H9 (cell line): ENCODE measurements around the gene SCLY. TPM values are rescaled to one million over a fixed set of nuclear protein-coding genes. Genes with fewer than 3 reads are reported as not detected.
A peak's percentile ranks its signal among the peaks of the same experiment; 100 is the strongest.
"Not testable (repeated sequence)": the region's sequence is repeated elsewhere in the genome, so short reads cannot be mapped to it uniquely, and the experiment has no call there.

ENCODE experiments used
- DNase-seq: peaks from one replicate; pipeline ENCODE4 v3.0.0-alpha.2; 2017
- H2AFZ ChIP-seq: one replicate; pipeline ENCODE4 v1.6.1; 2013; ENCODE audit warnings: mild to moderate bottlenecking, low read length, control low read depth, moderate library complexity
- H2AK5ac ChIP-seq: 2 replicates; pipeline ENCODE4 v1.6.1; 2013; ENCODE audit warnings: low read length, control low read depth, mixed read lengths; ENCODE audit not compliant: insufficient read length
- H2BK120ac ChIP-seq: one replicate; pipeline ENCODE4 v1.6.1; 2013; ENCODE audit warnings: low read depth, mild to moderate bottlenecking, low read length, control low read depth, inconsistent platforms; ENCODE audit not compliant: poor library complexity, severe bottlenecking
- H2BK12ac ChIP-seq: 2 replicates; pipeline ENCODE4 v1.6.1; 2013; ENCODE audit warnings: low read length, control low read depth, mixed read lengths, low read depth; ENCODE audit not compliant: insufficient read length
- H2BK15ac ChIP-seq: 2 replicates; pipeline ENCODE4 v1.6.1; 2013; ENCODE audit warnings: low read depth, low read length, control low read depth
- H2BK20ac ChIP-seq: one replicate; pipeline ENCODE4 v1.6.1; 2013; ENCODE audit warnings: low read depth, mild to moderate bottlenecking, low read length, control low read depth, inconsistent platforms; ENCODE audit not compliant: poor library complexity, severe bottlenecking
- H2BK5ac ChIP-seq: 2 replicates; pipeline ENCODE4 v1.6.1; 2013; ENCODE audit warnings: low read length, control low read depth, mixed read lengths; ENCODE audit not compliant: insufficient read length
- H3K14ac ChIP-seq: 2 replicates; pipeline ENCODE4 v1.6.1; 2013; ENCODE audit warnings: low read length, control low read depth; ENCODE audit not compliant: insufficient read depth
- H3K18ac ChIP-seq: 2 replicates; pipeline ENCODE4 v1.6.1; 2013; ENCODE audit warnings: low read depth, mild to moderate bottlenecking, mixed read lengths, low read length, control low read depth; ENCODE audit not compliant: insufficient read length
- H3K23ac ChIP-seq: 2 replicates; pipeline ENCODE4 v1.6.1; 2013; ENCODE audit warnings: low read length, control low read depth, mixed read lengths, low read depth; ENCODE audit not compliant: insufficient read length
- H3K23me2 ChIP-seq: 2 replicates; pipeline ENCODE4 v1.6.1; 2013; ENCODE audit warnings: low read depth, mild to moderate bottlenecking, mixed read lengths, low read length, control low read depth; ENCODE audit not compliant: insufficient read length, poor library complexity, severe bottlenecking
- H3K27ac ChIP-seq: 2 replicates; pipeline ENCODE4 v1.5.1; 2013; ENCODE audit warnings: low read length, control low read depth, mixed read lengths, low read depth; ENCODE audit not compliant: insufficient read length
- H3K27me3 ChIP-seq: 2 replicates; pipeline ENCODE4 v1.6.1; 2013; ENCODE audit warnings: low read length, control low read depth, inconsistent platforms; ENCODE audit not compliant: insufficient read depth
- H3K4ac ChIP-seq: 2 replicates; pipeline ENCODE4 v1.6.1; 2013; ENCODE audit warnings: low read depth, mild to moderate bottlenecking, control low read depth, inconsistent platforms, low read length, moderate library complexity
- H3K4me1 ChIP-seq: 2 replicates; pipeline ENCODE4 v1.6.1; 2013; ENCODE audit warnings: low read length, control low read depth, inconsistent platforms; ENCODE audit not compliant: insufficient read depth
- H3K4me2 ChIP-seq: 2 replicates; pipeline ENCODE4 v1.6.1; 2013; ENCODE audit warnings: low read length, control low read depth, mixed read lengths; ENCODE audit not compliant: insufficient read length, insufficient read depth
- H3K56ac ChIP-seq: 2 replicates; pipeline ENCODE4 v1.6.1; 2013; ENCODE audit warnings: low read depth, mild to moderate bottlenecking, mixed read lengths, low read length, control low read depth; ENCODE audit not compliant: insufficient read length
- H3K79me1 ChIP-seq: 2 replicates; pipeline ENCODE4 v1.6.1; 2013; ENCODE audit warnings: low read depth, mild to moderate bottlenecking, moderate library complexity, low read length, control low read depth, inconsistent platforms; ENCODE audit not compliant: insufficient read depth, poor library complexity, severe bottlenecking
- H3K79me2 ChIP-seq: 2 replicates; pipeline ENCODE4 v1.6.1; 2013; ENCODE audit warnings: low read length, control low read depth, inconsistent platforms; ENCODE audit not compliant: insufficient read depth
- H3K9ac ChIP-seq: 2 replicates; pipeline ENCODE4 v1.6.1; 2013; ENCODE audit warnings: low read length, control low read depth, mixed read lengths; ENCODE audit not compliant: insufficient read length; ENCODE audit errors: extremely low read depth
- H3K9me3 ChIP-seq: one replicate; pipeline ENCODE4 v1.6.1; 2013; ENCODE audit warnings: low read depth, low read length, inconsistent platforms; ENCODE audit not compliant: control insufficient read depth
- H3T11ph ChIP-seq: one replicate; pipeline ENCODE4 v1.6.1; 2013; ENCODE audit warnings: mild to moderate bottlenecking, low read length, control low read depth, inconsistent platforms
- H4K20me1 ChIP-seq: one replicate; pipeline ENCODE4 v1.6.1; 2013; ENCODE audit not compliant: control insufficient read depth, insufficient read length, insufficient read depth
- H4K5ac ChIP-seq: 2 replicates; pipeline ENCODE4 v1.6.1; 2013; ENCODE audit warnings: low read depth, mild to moderate bottlenecking, mixed read lengths, low read length, control low read depth; ENCODE audit not compliant: insufficient read length
- H4K8ac ChIP-seq: replicated peaks from 2 replicates; pipeline ENCODE4 v1.6.1; 2013; ENCODE audit warnings: low read length, control low read depth, mixed read lengths, low read depth; ENCODE audit not compliant: insufficient read length
- H4K91ac ChIP-seq: 2 replicates; pipeline ENCODE4 v1.6.1; 2013; ENCODE audit warnings: low read depth, mild to moderate bottlenecking, moderate library complexity, mixed read lengths, low read length, control low read depth; ENCODE audit not compliant: insufficient read length
- H3K27ac Mint-ChIP-seq, 3 experiments: 2 replicates in 2 of 3; 3 replicates in 1 of 3; pipeline ENCODE4 v1.8.0; 2020 to 2021; ENCODE audit warnings: mixed read lengths in 3 of 3, mild to moderate bottlenecking in 1 of 3, moderate library complexity in 1 of 3
- H3K27me3 Mint-ChIP-seq: 2 replicates; pipeline ENCODE4 v1.8.0; 2021; ENCODE audit warnings: low read depth, mild to moderate bottlenecking, moderate library complexity, mixed read lengths
- H3K36me3 Mint-ChIP-seq, 3 experiments: 2 replicates in 2 of 3; 3 replicates in 1 of 3; pipeline ENCODE4 v1.8.0; 2020 to 2021; ENCODE audit warnings: low read depth in 3 of 3, mixed read lengths in 3 of 3; ENCODE audit not compliant: insufficient read depth in 1 of 3
- H3K4me1 Mint-ChIP-seq, 2 experiments: 2 replicates each; pipeline ENCODE4 v1.8.0; 2020; ENCODE audit warnings: mixed read lengths in 2 of 2
- H3K4me3 Mint-ChIP-seq, 2 experiments: 2 replicates in 1 of 2; 3 replicates in 1 of 2; pipeline ENCODE4 v1.8.0; 2020 to 2021; ENCODE audit warnings: mild to moderate bottlenecking in 2 of 2, mixed read lengths in 2 of 2, moderate library complexity in 1 of 2
- H3K9me3 Mint-ChIP-seq, 2 experiments: 2 replicates in 1 of 2; 3 replicates in 1 of 2; pipeline ENCODE4 v1.8.0; 2020; ENCODE audit warnings: mild to moderate bottlenecking in 2 of 2, mixed read lengths in 2 of 2, moderate library complexity in 1 of 2
- WGBS: extraction: QIAGEN DNeasy Blood & Tissue Kit; methylation state at CpG from one replicate; pipeline ENCODE4 v1.1.7; 2013; ENCODE audit warnings: missing lambda C conversion rate, low lambda C conversion rate, mixed read lengths; ENCODE audit not compliant: insufficient read length; ENCODE audit errors: extremely low coverage; 5-methylcytosine and 5-hydroxymethylcytosine counted together
- total RNA-seq: library from RNA; stranded (reverse); gene quantifications from 2 replicates; pipeline ENCODE4 v1.2.1, GENCODE V29; 2021
- TF ChIP-seq, protein P1 (sequence below): fragments of 200-600 bp; sonication (generic); conservative IDR thresholded peaks from 3 replicates; pipeline ENCODE4 v1.8.0; 2021; ENCODE audit warnings: antibody characterized with exemption, mild to moderate bottlenecking

The SCLY gene
- total RNA-seq, 1 experiment from 2014 or later: 55.3 TPM

DNA sequence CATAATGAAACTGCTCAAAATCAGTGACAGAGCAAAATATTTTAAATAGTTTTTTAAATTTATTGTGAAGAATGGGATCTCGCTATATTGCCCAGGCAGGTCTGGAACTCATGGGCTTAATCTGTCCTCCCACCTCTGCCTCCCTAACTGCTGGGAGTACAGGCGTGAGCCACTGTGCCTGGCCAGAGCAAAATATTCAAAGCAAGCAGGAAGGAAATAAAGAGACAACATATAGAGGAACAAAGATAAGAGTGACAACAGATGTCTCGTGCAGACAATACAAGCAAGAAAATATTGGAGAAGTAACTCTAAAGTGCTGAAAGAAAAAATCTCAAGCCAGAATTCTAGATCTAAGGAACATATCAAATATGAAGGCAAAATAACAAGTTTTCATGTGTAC lies 5.0 kb upstream of the SCLY start:
- Histone ChIP-seq H3K56ac (no peak overlapping the region), H4K91ac (no peak overlapping the region), H3K79me1 (no peaks in the 10 kb centered on the region), H3T11ph (no peak overlapping the region), H2BK20ac (no peak overlapping the region), H3K14ac (no peak overlapping the region), H3K27me3 (no peaks in the 10 kb centered on the region), H2BK12ac (no peak overlapping the region), H4K5ac (no peak overlapping the region), H3K27ac (no peak overlapping the region), H4K8ac (no peak overlapping the region), H2AFZ (no peak overlapping the region), H2BK120ac (no peak overlapping the region), H4K20me1 (no peaks in the 10 kb centered on the region), H3K23me2 (peaks cover 3% of the 10 kb centered on the region), H3K4ac (no peak overlapping the region), H2AK5ac (no peak overlapping the region), H2BK15ac (no peak overlapping the region), H3K4me2 (no peak overlapping the region), H2BK5ac (no peak overlapping the region), H3K79me2 (no peaks in the 10 kb centered on the region), H3K9ac (no peak overlapping the region), H3K4me1 (no peaks in the 10 kb centered on the region), H3K9me3 (no peaks in the 10 kb centered on the region), H3K23ac (no peak overlapping the region), H3K18ac (no peak overlapping the region)
- H3K9me3 Mint-ChIP-seq: peaks cover 2 to 3% of the 10 kb centered on the region in 2 experiments; a peak in 3 of 5 replicates
- H3K36me3 Mint-ChIP-seq: peaks cover 0 to 4% (median 2%) of the 10 kb centered on the region in 3 experiments; a peak in 4 of 7 replicates
- peaks cover 9% of the 10 kb centered on the region for H3K27me3 Mint-ChIP-seq
- H3K27ac Mint-ChIP-seq: no peak overlapping the region
- DNase-seq: no peak
- no CpG with 5 or more reads among the region's 3 CpGs for WGBS
- TF ChIP-seq, protein P1, sequence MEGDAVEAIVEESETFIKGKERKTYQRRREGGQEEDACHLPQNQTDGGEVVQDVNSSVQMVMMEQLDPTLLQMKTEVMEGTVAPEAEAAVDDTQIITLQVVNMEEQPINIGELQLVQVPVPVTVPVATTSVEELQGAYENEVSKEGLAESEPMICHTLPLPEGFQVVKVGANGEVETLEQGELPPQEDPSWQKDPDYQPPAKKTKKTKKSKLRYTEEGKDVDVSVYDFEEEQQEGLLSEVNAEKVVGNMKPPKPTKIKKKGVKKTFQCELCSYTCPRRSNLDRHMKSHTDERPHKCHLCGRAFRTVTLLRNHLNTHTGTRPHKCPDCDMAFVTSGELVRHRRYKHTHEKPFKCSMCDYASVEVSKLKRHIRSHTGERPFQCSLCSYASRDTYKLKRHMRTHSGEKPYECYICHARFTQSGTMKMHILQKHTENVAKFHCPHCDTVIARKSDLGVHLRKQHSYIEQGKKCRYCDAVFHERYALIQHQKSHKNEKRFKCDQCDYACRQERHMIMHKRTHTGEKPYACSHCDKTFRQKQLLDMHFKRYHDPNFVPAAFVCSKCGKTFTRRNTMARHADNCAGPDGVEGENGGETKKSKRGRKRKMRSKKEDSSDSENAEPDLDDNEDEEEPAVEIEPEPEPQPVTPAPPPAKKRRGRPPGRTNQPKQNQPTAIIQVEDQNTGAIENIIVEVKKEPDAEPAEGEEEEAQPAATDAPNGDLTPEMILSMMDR: no peak
- H3K4me1 Mint-ChIP-seq: peaks cover 8 to 10% of the 10 kb centered on the region in 2 experiments
- no peak overlapping the region for H3K4me3 Mint-ChIP-seq

DNA sequence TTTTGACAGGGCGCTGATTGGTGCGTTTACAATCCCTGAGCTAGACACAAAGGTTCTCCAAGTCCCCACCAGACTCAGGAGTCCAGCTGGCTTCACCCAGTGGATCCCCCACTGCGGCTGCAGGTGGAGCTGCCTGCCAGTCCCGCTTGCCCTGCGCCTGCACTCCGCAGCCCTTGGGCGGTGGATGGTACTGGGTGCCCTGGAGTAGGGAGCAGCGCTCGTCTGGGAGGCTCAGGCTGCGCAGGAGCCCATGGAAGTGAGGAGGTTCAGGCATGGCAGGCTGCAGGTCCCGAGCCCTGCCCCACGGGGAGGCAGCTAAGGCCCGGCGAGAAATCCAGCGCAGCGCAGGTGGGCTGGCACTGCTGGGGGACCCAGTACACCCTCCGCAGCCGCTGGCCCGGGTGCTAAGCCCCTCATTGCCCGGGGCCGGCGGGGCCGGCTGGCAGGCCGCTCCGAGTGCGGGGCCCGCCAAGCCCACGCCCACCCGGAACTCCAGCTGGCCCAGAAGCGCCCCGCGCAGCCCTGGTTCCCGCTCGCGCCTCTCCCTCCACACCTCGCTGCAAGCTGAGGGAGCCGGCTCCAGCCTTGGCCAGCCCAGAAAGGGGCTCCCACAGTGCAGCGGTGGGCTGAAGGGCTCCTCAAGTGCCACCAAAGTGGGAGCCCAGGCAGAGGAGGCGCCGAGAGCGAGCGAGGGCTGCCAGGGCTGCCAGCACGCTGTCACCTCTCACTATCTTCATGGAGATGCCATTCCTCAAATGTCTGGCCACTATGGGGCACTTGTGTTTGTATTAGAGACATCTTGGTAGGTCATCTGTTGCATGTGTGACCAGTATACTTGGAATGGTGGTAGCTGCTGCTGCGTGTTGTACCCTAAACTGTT lies 2.9 kb upstream of the SCLY start:
- H2BK12ac ChIP-seq, H2BK120ac ChIP-seq, H2AFZ ChIP-seq, H3K9ac ChIP-seq, H3K79me2 ChIP-seq, H4K8ac ChIP-seq, H3T11ph ChIP-seq, H4K5ac ChIP-seq, H3K27me3 Mint-ChIP-seq, H4K91ac ChIP-seq, H3K23me2 ChIP-seq, H3K18ac ChIP-seq, H2BK15ac ChIP-seq, H4K20me1 ChIP-seq, H2AK5ac ChIP-seq, H3K79me1 ChIP-seq, H3K4me1 ChIP-seq, H3K4ac ChIP-seq, H3K14ac ChIP-seq, H3K56ac ChIP-seq, H3K9me3 ChIP-seq, H3K36me3 Mint-ChIP-seq, H2BK5ac ChIP-seq, H3K9me3 Mint-ChIP-seq, H2BK20ac ChIP-seq, H3K23ac ChIP-seq, H3K27me3 ChIP-seq, H3K27ac Mint-ChIP-seq, H3K4me2 ChIP-seq, H3K27ac ChIP-seq: not testable (repeated sequence)
- no CpG with 5 or more reads among the region's 44 CpGs for WGBS
- H3K4me1 Mint-ChIP-seq: peaks cover 17 to 27% of the 10 kb centered on the region in 2 experiments
- peak; percentile 42 for DNase-seq
- H3K4me3 Mint-ChIP-seq: peak overlapping the region in 1 of 2 experiments; percentile 11; a peak in 2 of 5 replicates
